H1 (cell line): ENCODE measurements around the gene PRR7. TPM values are rescaled to one million over a fixed set of nuclear protein-coding genes. Genes with fewer than 3 reads are reported as not detected.

ENCODE experiments used
- CTCF ChIA-PET: fragments of 300-600 bp; sonication (Branson Sonifier 250); formaldehyde crosslinking; loops from one replicate; lab custom pipeline; 2021; ENCODE audit not compliant: partially characterized antibody; lab: Charles Lee
- POLR2A ChIA-PET: fragments of 300-600 bp; sonication (Branson Sonifier 250); formaldehyde crosslinking; loops from one replicate; lab custom pipeline; 2021; ENCODE audit warnings: inconsistent platforms; ENCODE audit not compliant: partially characterized antibody; lab: Charles Lee
- DNase-seq, 2 experiments: peaks; one replicate each; pipeline versions ENCODE4 v3.0.0 to v3.0.0-alpha.2; 2010 to 2022; ENCODE audit warnings: low spot score in 2 of 2, low read depth in 1 of 2, mixed read lengths in 1 of 2
- FAIRE-seq: peaks from 2 replicates; lab custom pipeline; 2011; peaks lifted over from hg19 to GRCh38; lab: Jason Lieb, UNC
- H2AFZ ChIP-seq: 2 replicates; pipeline ENCODE4 v1.8.1; 2012; ENCODE audit warnings: low read length, inconsistent platforms
- H2AK5ac ChIP-seq: 2 replicates; pipeline ENCODE4 v1.6.1; 2013; ENCODE audit warnings: low read depth, low read length
- H2BK120ac ChIP-seq: replicated peaks from 2 replicates; pipeline ENCODE3; 2013; ENCODE audit warnings: low read depth, low read length, inconsistent platforms
- H2BK12ac ChIP-seq: 2 replicates; pipeline ENCODE4 v1.6.1; 2013; ENCODE audit warnings: low read depth, low read length
- H2BK15ac ChIP-seq: 2 replicates; pipeline ENCODE4 v1.6.1; 2013; ENCODE audit warnings: low read length
- H2BK20ac ChIP-seq: 2 replicates; pipeline ENCODE4 v1.6.1; 2013; ENCODE audit warnings: low read length
- H2BK5ac ChIP-seq: 2 replicates; pipeline ENCODE4 v1.6.1; 2013; ENCODE audit warnings: low read depth, low read length
- H3K14ac ChIP-seq: 2 replicates; pipeline ENCODE4 v1.6.1; 2013; ENCODE audit warnings: inconsistent platforms; ENCODE audit not compliant: insufficient read length
- H3K18ac ChIP-seq: 2 replicates; pipeline ENCODE4 v1.6.1; 2013; ENCODE audit warnings: low read length; ENCODE audit errors: extremely low read depth
- H3K23ac ChIP-seq: 2 replicates; pipeline ENCODE4 v1.6.1; 2013; ENCODE audit warnings: inconsistent platforms; ENCODE audit not compliant: insufficient read length
- H3K23me2 ChIP-seq: 2 replicates; pipeline ENCODE4 v1.6.1; 2013; ENCODE audit warnings: low read depth, low read length
- H3K27ac ChIP-seq: 2 replicates; pipeline ENCODE4 v1.6.1; 2011; ENCODE audit warnings: low read depth, low read length, inconsistent platforms
- H3K27me3 ChIP-seq, 4 experiments: replicated peaks in 1 of 4; 1 replicate in 1 of 4; 2 replicates in 3 of 4; pipeline versions ENCODE4 v1.6.1 to v1.8.1; 2011 to 2013; ENCODE audit warnings: low read length in 3 of 4, mild to moderate bottlenecking in 3 of 4, inconsistent platforms in 2 of 4, mixed read lengths in 2 of 4, moderate library complexity in 1 of 4; ENCODE audit not compliant: control insufficient read depth in 3 of 4, insufficient read depth in 3 of 4; ENCODE audit errors: extremely low read depth in 1 of 4
- H3K36me3 ChIP-seq, 4 experiments: 2 replicates each; pipeline versions ENCODE4 v1.6.1 to v1.8.1; 2011 to 2013; ENCODE audit warnings: mild to moderate bottlenecking in 4 of 4, low read length in 3 of 4, moderate library complexity in 2 of 4, control low read depth in 1 of 4, inconsistent platforms in 1 of 4; ENCODE audit not compliant: insufficient read depth in 4 of 4, control insufficient read depth in 2 of 4
- H3K4ac ChIP-seq: replicated peaks from 2 replicates; pipeline ENCODE3; 2013; ENCODE audit warnings: low read length, low read depth, mixed read lengths, inconsistent platforms; ENCODE audit not compliant: insufficient read length
- H3K4me1 ChIP-seq, 4 experiments: replicated peaks in 1 of 4; 1 replicate in 1 of 4; 2 replicates in 3 of 4; pipeline versions ENCODE4 v1.6.1 to v1.8.1; 2011 to 2013; ENCODE audit warnings: low read length in 3 of 4, inconsistent platforms in 2 of 4, mixed read lengths in 1 of 4; ENCODE audit not compliant: insufficient read depth in 4 of 4, control insufficient read depth in 3 of 4
- H3K4me2 ChIP-seq, 2 experiments: 2 replicates each; pipeline versions ENCODE4 v1.6.1 to v1.8.1; 2011 to 2013; ENCODE audit warnings: low read depth in 2 of 2, low read length in 2 of 2, control low read depth in 1 of 2, inconsistent platforms in 1 of 2, mild to moderate bottlenecking in 1 of 2; ENCODE audit not compliant: insufficient read depth in 1 of 2
- H3K4me3 ChIP-seq, 4 experiments: fragments of 200-600, 300-600 bp in 1 of 4; sonication (generic), shearing (Covaris generic), sonication (Bioruptor Twin) in 1 of 4; 2 replicates each; pipeline versions ENCODE4 v1.5.1 to v1.8.1; 2011 to 2016; ENCODE audit warnings: low read length in 4 of 4, low read depth in 3 of 4, control low read depth in 2 of 4, inconsistent platforms in 2 of 4, mild to moderate bottlenecking in 2 of 4, mixed read lengths in 1 of 4, moderate library complexity in 1 of 4; ENCODE audit not compliant: insufficient read depth in 2 of 4; ENCODE audit errors: extremely low read depth in 1 of 4
- H3K56ac ChIP-seq: replicated peaks from 2 replicates; pipeline ENCODE3; 2013; ENCODE audit warnings: low read depth, mild to moderate bottlenecking, mixed read lengths, low read length, inconsistent platforms; ENCODE audit not compliant: insufficient read length
- H3K79me1 ChIP-seq: 2 replicates; pipeline ENCODE4 v1.6.1; 2013; ENCODE audit warnings: low read depth, low read length, control low read depth
- H3K79me2 ChIP-seq, 2 experiments: 2 replicates each; pipeline versions ENCODE4 v1.6.1 to v1.8.1; 2012 to 2013; ENCODE audit warnings: low read length in 2 of 2, mild to moderate bottlenecking in 2 of 2, inconsistent platforms in 1 of 2; ENCODE audit not compliant: insufficient read depth in 2 of 2, control insufficient read depth in 1 of 2
- H3K9ac ChIP-seq, 4 experiments: replicated peaks in 1 of 4; 1 replicate in 1 of 4; 2 replicates in 3 of 4; pipeline versions ENCODE4 v1.6.1 to v1.8.1; 2011 to 2013; ENCODE audit warnings: low read depth in 3 of 4, low read length in 3 of 4, control low read depth in 2 of 4, mild to moderate bottlenecking in 2 of 4, moderate library complexity in 2 of 4, inconsistent platforms in 1 of 4; ENCODE audit errors: extremely low read depth in 1 of 4
- H3K9me3 ChIP-seq, 2 experiments: 2 replicates each; pipeline versions ENCODE4 v1.6.1 to v1.8.1; 2012 to 2013; ENCODE audit warnings: mild to moderate bottlenecking in 2 of 2, moderate library complexity in 2 of 2, control low read depth in 1 of 2, inconsistent platforms in 1 of 2, low read depth in 1 of 2, low read length in 1 of 2, mixed read lengths in 1 of 2; ENCODE audit not compliant: insufficient read depth in 2 of 2
- H4K20me1 ChIP-seq, 2 experiments: replicated peaks in 1 of 2; 2 replicates each; pipeline versions ENCODE3 to v1.8.1; 2011 to 2013; ENCODE audit warnings: inconsistent platforms in 2 of 2, low read length in 2 of 2, mild to moderate bottlenecking in 1 of 2; ENCODE audit not compliant: insufficient read depth in 2 of 2, control insufficient read depth in 1 of 2
- H4K5ac ChIP-seq: 2 replicates; pipeline ENCODE4 v1.6.1; 2013; ENCODE audit warnings: low read length, low read depth, mixed read lengths, inconsistent platforms; ENCODE audit not compliant: insufficient read length
- H4K8ac ChIP-seq: 2 replicates; pipeline ENCODE4 v1.8.0; 2013; ENCODE audit warnings: mild to moderate bottlenecking, moderate library complexity, low read length, inconsistent platforms; ENCODE audit not compliant: insufficient read depth; ENCODE audit errors: extremely low read depth
- H4K91ac ChIP-seq: replicated peaks from 2 replicates; pipeline ENCODE3; 2013; ENCODE audit warnings: low read length, mixed read lengths, inconsistent platforms; ENCODE audit not compliant: insufficient read length
- CEBPB ChIP-seq: IDR thresholded peaks from 2 replicates; pipeline ENCODE4 v1.6.1; 2012; ENCODE audit warnings: low read depth, low read length
- E2F6 ChIP-seq: IDR thresholded peaks from 2 replicates; pipeline ENCODE4 v1.6.1; 2012; ENCODE audit warnings: inconsistent platforms
- FOSL1 ChIP-seq: IDR thresholded peaks from 2 replicates; pipeline ENCODE4 v1.6.1; 2011; ENCODE audit warnings: mild to moderate bottlenecking, low read depth, low read length, moderate library complexity; ENCODE audit not compliant: insufficient read depth
- JUN ChIP-seq: IDR thresholded peaks from 2 replicates; pipeline ENCODE4 v1.6.1; 2011; ENCODE audit warnings: low read depth, mild to moderate bottlenecking, improper control_type of control experiment, low read length
- KDM4A ChIP-seq: IDR thresholded peaks from one replicate; pipeline ENCODE4 v1.7.1; 2012; ENCODE audit warnings: low read depth, mild to moderate bottlenecking, moderate library complexity, low read length, inconsistent platforms; ENCODE audit not compliant: severe bottlenecking
- MAX ChIP-seq: IDR thresholded peaks from 2 replicates; pipeline ENCODE4 v1.6.1; 2012; ENCODE audit warnings: inconsistent platforms
- NRF1 ChIP-seq: IDR thresholded peaks from 2 replicates; pipeline ENCODE4 v1.6.1; 2011; ENCODE audit warnings: mild to moderate bottlenecking, low read depth, low read length, improper control_type of control experiment
- SIN3A ChIP-seq, 2 experiments: IDR thresholded peaks in 1 of 2; conservative IDR thresholded peaks in 1 of 2; 2 replicates each; pipeline ENCODE4 v1.6.1; 2011 to 2012; ENCODE audit warnings: low read length in 2 of 2, improper control_type of control experiment in 1 of 2, low read depth in 1 of 2, mild to moderate bottlenecking in 1 of 2
- SIRT6 ChIP-seq: IDR thresholded peaks from one replicate; pipeline ENCODE4 v1.7.1; 2012; ENCODE audit warnings: low read length, inconsistent platforms
- SP1 ChIP-seq: IDR thresholded peaks from 2 replicates; pipeline ENCODE4 v1.6.1; 2011; ENCODE audit warnings: low read depth, low read length
- TBP ChIP-seq: IDR thresholded peaks from 2 replicates; pipeline ENCODE4 v1.6.1; 2011; ENCODE audit warnings: low read depth, low read length, improper control_type of control experiment
- WGBS, 2 experiments: shearing (Covaris generic) in 1 of 2; methylation state at CpG; one replicate each; pipeline versions ENCODE4 v1.1.6 to v1.1.7; 2013 to 2015; ENCODE audit warnings: low lambda C conversion rate in 2 of 2, mixed read lengths in 2 of 2, inconsistent platforms in 1 of 2, low coverage in 1 of 2, missing lambda C conversion rate in 1 of 2; ENCODE audit not compliant: insufficient replicate concordance in 2 of 2, insufficient coverage in 1 of 2, insufficient read length in 1 of 2; ENCODE audit errors: extremely low coverage in 1 of 2, missing lambda C conversion rate in 1 of 2; 5-methylcytosine and 5-hydroxymethylcytosine counted together
- polyA plus RNA-seq, 7 experiments: library from polyadenylated mRNA; depleted of rRNA in 3 of 7; stranded (reverse) in 5 of 7; unstranded in 2 of 7; fragments of >200 nt in 5 of 7; fragments of 200-250 nt in 2 of 7; gene quantifications; 1 replicate in 5 of 7; 2 replicates in 1 of 7; 4 replicates in 1 of 7; pipeline versions ENCODE4 v1.2.1 to v1.2.3, GENCODE V29; 2011 to 2013; ENCODE audit warnings: missing spikeins in 2 of 7, mixed read lengths in 2 of 7
- total RNA-seq: library from RNA; stranded (reverse); fragmentation: NEBNext Ultra II Directional; extraction: Animal tissue kit (Norgen Biotek cat#: 25700); gene quantifications from 2 replicates; pipeline ENCODE4 v1.2.1, GENCODE V29; 2021

PRR7 gene
- total and polyA plus RNA-seq, 2 of the 8 experiments (the other 6 are each of a cell fraction or from before 2014, with no cell fraction given), result 8.0 to 11.8 TPM

- peak within 1 kb of the TSS; percentile 80; the same call in 1 of the 2 replicates for H2BK20ac ChIP-seq
- peaks cover 0 to 6% (median 4%) of the 10 kb centered on the region in 4 experiments; a peak in 3 of 8 replicates for H3K36me3 ChIP-seq
- ChIA-PET CTCF (interaction anchor here (0.7 to 7.1 kb wide), 15 partner anchors 11 to 621 kb away, joined by 3 to 57 read pairs (median 5); partner anchors contain the start of gene PFN3), POLR2A (interaction anchor here (0.7 to 24.2 kb wide), 17 partner anchors 10 to 90 kb away, joined by 3 to 460 read pairs (median 5); partner anchors contain the start of genes DDX41, LMAN2, PDLIM7 and PRR7)
- peak within 1 kb of the TSS; percentile 13 for H3K14ac ChIP-seq
- peaks cover 15 to 20% of the 10 kb centered on the region in 2 experiments for H4K20me1 ChIP-seq
- H3K27me3 ChIP-seq, result no peaks in the 10 kb centered on the region
- peak within 1 kb of the TSS; percentile 88 for H3K27ac ChIP-seq
- H3K4me3 ChIP-seq, result peak within 1 kb of the TSS; percentile 55 to 95 (median 80)
- H2BK12ac ChIP-seq, result peak within 1 kb of the TSS; percentile 84
- peak within 1 kb of the TSS; percentile 93 for H4K8ac ChIP-seq
- H3K23me2 ChIP-seq, result peaks cover 10% of the 10 kb centered on the region
- peak within 1 kb of the TSS; percentile 91 for H2BK5ac ChIP-seq
- no peak for FAIRE-seq
- H3K23ac ChIP-seq, result no peak within 1 kb of the TSS
- peak within 1 kb of the TSS; percentile 90 for H3K18ac ChIP-seq
- no peaks in the 10 kb centered on the region for H3K9me3 ChIP-seq
- DNase-seq, result no peak
- H2BK120ac ChIP-seq, result peak within 1 kb of the TSS; percentile 29
- H3K79me2 ChIP-seq, result peaks cover 0 to 26% of the 10 kb centered on the region in 2 experiments; a peak in 2 of 4 replicates
- peak within 1 kb of the TSS; percentile 81 to 94 for H3K4me2 ChIP-seq
- peak within 1 kb of the TSS; percentile 83 for H3K56ac ChIP-seq
- peak within 1 kb of the TSS; percentile 88 for H2BK15ac ChIP-seq
- H3K4me1 ChIP-seq, result peaks cover 4 to 14% (median 9%) of the 10 kb centered on the region in 4 experiments; a peak in 6 of 7 replicates
- peak within 1 kb of the TSS; percentile 90 for H4K91ac ChIP-seq
- peaks cover 16% of the 10 kb centered on the region for H3K79me1 ChIP-seq
- peak within 1 kb of the TSS; percentile 64 for H3K4ac ChIP-seq
- peak within 1 kb of the TSS; percentile 88 for H4K5ac ChIP-seq
- peak within 1 kb of the TSS; percentile 86 to 98 (median 92) for H3K9ac ChIP-seq
- no peak within 1 kb of the TSS for H2AFZ ChIP-seq
- H2AK5ac ChIP-seq, result peak within 1 kb of the TSS; percentile 90
- 1% methylated on average over 35 of the region's 82 CpGs; no CpG with 5 or more reads in 1 of the 2 experiments for WGBS, 2 experiments
- TF ChIP-seq SIN3A (conservative IDR thresholded peaks at IDR 0.05 in 1 of 2, IDR thresholded peaks at IDR 0.05 in 1 of 2; ENCODE audit: low read depth in 1 of 2, low read length in 2 of 2) (no peak), KDM4A (peak; percentile 64), FOSL1 (no peak), NRF1 (no peak), JUN (no peak), SP1 (no peak), TBP (no peak), SIRT6 (no peak), MAX (no peak), E2F6 (no peak), CEBPB (no peak)
These were observed 19.9 kb upstream of the PRR7 start, which contains the start of gene GRK6 for GRCh38 chr5:177426566-177427210. GRK6 (plus strand) TSS chr5:177426676; CDS start chr5:177426846, 170 bp downstream.
